ENCODE measurements around the gene OR4N5. TPM values are rescaled to one million over a fixed set of nuclear protein-coding genes. Genes with fewer than 3 reads are reported as not detected.

OR4N5 gene
- total and polyA plus RNA-seq, 2 of the 8 experiments (the other 6 are each of a cell fraction or from before 2014, with no cell fraction given) = not detected

GRCh38 chr14:20177433-20177974, 38.9 kb downstream of the OR4N5 start (continued):
- TF ChIP-seq CHD7 (IDR thresholded peaks at IDR 0.05; ENCODE audit: insufficient replicate concordance, low read length) (no peak), TEAD4 (IDR thresholded peaks at IDR 0.05; ENCODE audit: low read depth, low read length) (no peak), NANOG (IDR thresholded peaks at IDR 0.05; ENCODE audit: insufficient read depth, low read depth, low read length, poor library complexity, severe bottlenecking) (no peak), CBX8 (IDR thresholded peaks at IDR 0.05; ENCODE audit: borderline replicate concordance, low read depth, low read length) (no peak), ATF2 (IDR thresholded peaks at IDR 0.05; ENCODE audit: low read length) (no peak), BCL11A (IDR thresholded peaks at IDR 0.05; ENCODE audit: low read depth in 2 of 2, low read length in 2 of 2) (no peak), KDM4A (IDR thresholded peaks at IDR 0.05; ENCODE audit: low read depth, low read length, severe bottlenecking) (no peak), YY1 (IDR thresholded peaks at IDR 0.05; ENCODE audit: low read depth, low read length) (no peak), TBP (IDR thresholded peaks at IDR 0.05; ENCODE audit: low read depth, low read length) (no peak), SUZ12 (IDR thresholded peaks at IDR 0.05; ENCODE audit: low read length) (no peak)
